K562 (cell line): ENCODE data around the gene STRN3. TPM values are rescaled to one million over a fixed set of nuclear protein-coding genes. Genes with fewer than 3 reads are reported as not detected.

ENCODE experiments used
- ARNT ChIP-seq, 2 experiments: fragments of 450-650 bp; IDR thresholded peaks; 2 replicates each; pipeline ENCODE4 v1.6.1; 2016; ENCODE audit warnings: mild to moderate bottlenecking in 1 of 2
- BACH1 ChIP-seq: fragments of 200-800 bp; sonication (Bioruptor generic); IDR thresholded peaks from 2 replicates; pipeline ENCODE4 v1.6.1; 2016; ENCODE audit warnings: missing genetic modification characterization, missing compliant biosample characterization
- ETV1 ChIP-seq: fragments of 450-650 bp; conservative IDR thresholded peaks from 2 replicates; pipeline ENCODE4 v1.6.1; 2016; ENCODE audit warnings: missing genetic modification characterization, control low read depth, low read depth, missing compliant biosample characterization
- GABPA ChIP-seq: fragments of 200-800 bp; sonication (Bioruptor generic); conservative IDR thresholded peaks from 2 replicates; pipeline ENCODE4 v1.6.1; 2016; ENCODE audit warnings: low read depth, missing genetic modification characterization, missing compliant biosample characterization
- HCFC1 ChIP-seq: IDR thresholded peaks from 2 replicates; pipeline ENCODE4 v1.6.1; 2012; ENCODE audit warnings: low read depth, low read length, improper control_type of control experiment
- ILF3 ChIP-seq: fragments of 450-650 bp; IDR thresholded peaks from 2 replicates; pipeline ENCODE4 v1.6.1; 2018; ENCODE audit warnings: antibody characterized with exemption, mild to moderate bottlenecking, moderate library complexity, borderline replicate concordance
- KHSRP ChIP-seq: fragments of 450-650 bp; IDR thresholded peaks from 2 replicates; pipeline ENCODE4 v1.6.1; 2017
- NCOR1 ChIP-seq: fragments of 450-650 bp; IDR thresholded peaks from 2 replicates; pipeline ENCODE4 v1.6.1; 2016; ENCODE audit warnings: mild to moderate bottlenecking, moderate library complexity
- PHB2 ChIP-seq: fragments of 450-650 bp; IDR thresholded peaks from 2 replicates; pipeline ENCODE4 v1.6.1; 2017; ENCODE audit warnings: low read depth
- SMARCA5 ChIP-seq: fragments of 450-650 bp; IDR thresholded peaks from 2 replicates; pipeline ENCODE4 v1.6.1; 2016
- ZNF174 ChIP-seq: fragments of 250-450 bp; sonication (Bioruptor Pico); IDR thresholded peaks from 2 replicates; pipeline ENCODE4 v1.4.0; 2020; ENCODE audit warnings: mild to moderate bottlenecking
- ZNF3 ChIP-seq: fragments of 250-450 bp; sonication (Bioruptor Pico); IDR thresholded peaks from 2 replicates; pipeline ENCODE4 v1.5.0; 2021; ENCODE audit warnings: mild to moderate bottlenecking, moderate library complexity
- ZNF584 ChIP-seq: fragments of 200-800 bp; sonication (Bioruptor generic); IDR thresholded peaks from 2 replicates; pipeline ENCODE4 v1.6.1; 2016; ENCODE audit warnings: low read depth, mild to moderate bottlenecking, missing genetic modification characterization, missing compliant biosample characterization
- polyA plus RNA-seq, 8 experiments: library from polyadenylated mRNA; depleted of rRNA in 4 of 8; stranded (reverse) in 5 of 8; unstranded in 3 of 8; fragments of >200 nt; fragmentation: Nextera tagmentation in 2 of 8; fragmentation: Illumina TruSeq in 1 of 8; extraction: Ambion mirVana in 2 of 8; extraction: Trizol in 1 of 8; gene quantifications; 2 replicates each; pipeline versions ENCODE4 v1.2.1 to v1.2.3, GENCODE V29; 2011 to 2014; ENCODE audit warnings: inconsistent platforms in 1 of 8, missing spikeins in 1 of 8
- total RNA-seq, 7 experiments: library from RNA; depleted of rRNA in 6 of 7; stranded (reverse); fragments of >200 nt in 6 of 7; fragmentation: Illumina TruSeq in 2 of 7; extraction: Trizol in 2 of 7; gene quantifications; 2 replicates each; pipeline versions ENCODE4 v1.2.1 to v1.2.3, GENCODE V29; 2011 to 2021; ENCODE audit warnings: low replicate concordance in 1 of 7
- TF ChIP-seq, protein P1 (sequence below), 2 experiments: fragments of 450-650 bp; formaldehyde crosslinking in 1 of 2; IDR thresholded peaks; 2 replicates each; pipeline versions ENCODE4 v1.4.0 to v1.6.1; 2014 to 2020; ENCODE audit warnings: mild to moderate bottlenecking in 2 of 2, borderline replicate concordance in 1 of 2, low read depth in 1 of 2
- TF ChIP-seq, protein P2 (sequence below): fragments of 250-450 bp; sonication (Bioruptor Pico); IDR thresholded peaks from 2 replicates; pipeline ENCODE4 v1.5.0; 2021

Gene STRN3
- total and polyA plus RNA-seq, 9 of the 15 experiments (the other 6 are each of a cell fraction or from before 2014, with no cell fraction given): 5.9 to 29.1 (median 16.0) TPM

DNA sequence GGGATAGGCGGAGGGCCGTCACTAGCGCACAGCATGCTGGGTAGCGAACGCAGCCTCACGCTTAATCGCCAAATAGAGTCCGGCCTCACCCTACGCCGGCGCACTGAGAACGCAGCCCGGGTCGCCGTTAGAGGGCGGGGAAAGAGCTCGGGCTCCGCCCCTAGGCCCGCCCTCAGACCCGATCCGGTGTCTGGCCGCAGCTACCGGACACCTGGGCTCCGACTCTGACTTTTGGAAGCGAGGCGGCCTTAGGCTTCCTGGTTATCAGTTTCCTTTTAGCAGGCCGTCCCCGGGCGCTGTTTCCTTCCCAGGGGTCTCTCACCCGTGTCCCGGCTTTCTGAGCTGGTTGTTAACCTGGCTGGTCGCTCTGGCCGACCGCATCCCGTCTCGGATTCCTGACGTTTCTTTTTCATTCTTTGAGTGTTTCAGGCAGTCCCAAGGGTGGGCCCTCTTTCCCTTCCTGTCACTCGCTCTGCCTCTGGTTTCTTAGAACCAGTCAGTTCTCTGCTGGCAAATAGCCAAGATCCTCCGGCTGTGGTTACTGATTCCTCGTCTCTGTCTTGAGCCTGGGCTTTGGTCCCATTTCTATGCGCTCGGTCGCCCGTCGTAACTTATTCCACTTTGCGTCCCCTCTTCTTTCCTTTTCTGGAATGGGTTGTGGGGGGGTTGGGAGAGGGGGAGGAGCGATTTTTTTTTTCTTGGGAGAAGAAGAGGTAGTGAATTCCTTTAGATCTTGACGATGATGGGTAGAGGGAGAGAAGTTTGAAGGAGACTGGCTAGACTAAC, 464 bp upstream of the STRN3 start (continued):
- TF ChIP-seq, protein P1, sequence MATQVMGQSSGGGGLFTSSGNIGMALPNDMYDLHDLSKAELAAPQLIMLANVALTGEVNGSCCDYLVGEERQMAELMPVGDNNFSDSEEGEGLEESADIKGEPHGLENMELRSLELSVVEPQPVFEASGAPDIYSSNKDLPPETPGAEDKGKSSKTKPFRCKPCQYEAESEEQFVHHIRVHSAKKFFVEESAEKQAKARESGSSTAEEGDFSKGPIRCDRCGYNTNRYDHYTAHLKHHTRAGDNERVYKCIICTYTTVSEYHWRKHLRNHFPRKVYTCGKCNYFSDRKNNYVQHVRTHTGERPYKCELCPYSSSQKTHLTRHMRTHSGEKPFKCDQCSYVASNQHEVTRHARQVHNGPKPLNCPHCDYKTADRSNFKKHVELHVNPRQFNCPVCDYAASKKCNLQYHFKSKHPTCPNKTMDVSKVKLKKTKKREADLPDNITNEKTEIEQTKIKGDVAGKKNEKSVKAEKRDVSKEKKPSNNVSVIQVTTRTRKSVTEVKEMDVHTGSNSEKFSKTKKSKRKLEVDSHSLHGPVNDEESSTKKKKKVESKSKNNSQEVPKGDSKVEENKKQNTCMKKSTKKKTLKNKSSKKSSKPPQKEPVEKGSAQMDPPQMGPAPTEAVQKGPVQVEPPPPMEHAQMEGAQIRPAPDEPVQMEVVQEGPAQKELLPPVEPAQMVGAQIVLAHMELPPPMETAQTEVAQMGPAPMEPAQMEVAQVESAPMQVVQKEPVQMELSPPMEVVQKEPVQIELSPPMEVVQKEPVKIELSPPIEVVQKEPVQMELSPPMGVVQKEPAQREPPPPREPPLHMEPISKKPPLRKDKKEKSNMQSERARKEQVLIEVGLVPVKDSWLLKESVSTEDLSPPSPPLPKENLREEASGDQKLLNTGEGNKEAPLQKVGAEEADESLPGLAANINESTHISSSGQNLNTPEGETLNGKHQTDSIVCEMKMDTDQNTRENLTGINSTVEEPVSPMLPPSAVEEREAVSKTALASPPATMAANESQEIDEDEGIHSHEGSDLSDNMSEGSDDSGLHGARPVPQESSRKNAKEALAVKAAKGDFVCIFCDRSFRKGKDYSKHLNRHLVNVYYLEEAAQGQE (IDR thresholded peaks at IDR 0.05; ENCODE audit: borderline replicate concordance): no peak
- TF ChIP-seq, protein P1 (CRISPR knock-in tag; IDR thresholded peaks at IDR 0.05; ENCODE audit: low read depth): no peak
- TF ChIP-seq SMARCA5 (no peak), ZNF584 (no peak), HCFC1 (no peak), ILF3 (no peak), KHSRP (no peak), ARNT (IDR thresholded peaks at IDR 0.05) (peak in 1 of 2 experiments; percentile 32; a peak in 2 of 4 replicates), BACH1 (no peak), ZNF3 (CRISPR knock-in tag) (no peak), ETV1 (peak; percentile 50; the same call in 1 of the 2 replicates), NCOR1 (peak; percentile 52), GABPA (peak; percentile 40; the same call in 1 of the 2 replicates), ZNF174 (CRISPR knock-in tag) (no peak), PHB2 (no peak)
- TF ChIP-seq, protein P2, sequence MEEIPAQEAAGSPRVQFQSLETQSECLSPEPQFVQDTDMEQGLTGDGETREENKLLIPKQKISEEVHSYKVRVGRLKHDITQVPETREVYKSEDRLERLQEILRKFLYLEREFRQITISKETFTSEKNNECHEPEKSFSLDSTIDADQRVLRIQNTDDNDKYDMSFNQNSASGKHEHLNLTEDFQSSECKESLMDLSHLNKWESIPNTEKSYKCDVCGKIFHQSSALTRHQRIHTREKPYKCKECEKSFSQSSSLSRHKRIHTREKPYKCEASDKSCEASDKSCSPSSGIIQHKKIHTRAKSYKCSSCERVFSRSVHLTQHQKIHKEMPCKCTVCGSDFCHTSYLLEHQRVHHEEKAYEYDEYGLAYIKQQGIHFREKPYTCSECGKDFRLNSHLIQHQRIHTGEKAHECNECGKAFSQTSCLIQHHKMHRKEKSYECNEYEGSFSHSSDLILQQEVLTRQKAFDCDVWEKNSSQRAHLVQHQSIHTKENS (CRISPR knock-in tag): no peak
